Omental fat pad (tissue), 4 donors: ENCODE measurements around the gene SMIM7. TPM values are rescaled to one million over a fixed set of nuclear protein-coding genes. Genes with fewer than 3 reads are reported as not detected.
"Not testable (repeated sequence)": the region's sequence is repeated elsewhere in the genome, so short reads cannot be mapped to it uniquely, and the experiment has no call there.

ENCODE experiments used
- ATAC-seq: fragments of 150-250 bp; one replicate; pipeline ENCODE4 v1.9.1; 2016; ENCODE audit warnings: mild to moderate bottlenecking, moderate library complexity; ENCODE audit not compliant: low FRiP score
- DNase-seq: peaks from one replicate; pipeline ENCODE4 v3.0.0-alpha.2; 2019; ENCODE audit warnings: low spot score
- total RNA-seq, 4 donors: library from RNA; depleted of rRNA; stranded (reverse); fragments of >200 nt; gene quantifications; one replicate each; pipeline ENCODE4 v1.1.0, GENCODE V29; 2016
- TF ChIP-seq, protein P1 (sequence below), 3 donors: fragments of 450-650 bp; IDR thresholded peaks; one replicate each; pipeline ENCODE4 v1.5.1; 2016 to 2017; ENCODE audit warnings: antibody characterized with exemption in 3 of 3, mild to moderate bottlenecking in 3 of 3, moderate library complexity in 2 of 3

Gene SMIM7
- total RNA-seq, 4 donors from 2014 or later, result 86.8 to 128 (median 123) TPM

DNA sequence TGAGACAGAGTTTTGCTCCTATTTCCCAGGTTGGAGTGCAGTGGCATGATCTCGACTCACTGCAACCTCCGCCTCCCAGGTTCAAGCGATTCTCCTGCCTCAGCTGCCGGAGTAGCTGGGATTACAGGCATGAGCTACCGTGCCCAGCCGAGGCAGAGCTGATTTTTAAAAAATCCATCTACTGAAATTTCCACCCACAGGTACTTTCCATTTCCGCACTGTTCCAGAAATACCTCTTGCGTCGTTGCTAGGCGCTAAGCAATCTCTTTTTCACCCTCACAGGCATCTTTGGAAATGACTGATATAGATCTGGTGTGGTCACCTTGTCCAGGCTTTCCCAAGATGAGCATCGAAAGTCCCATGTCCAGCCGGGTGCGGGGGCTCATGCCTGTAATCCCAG, 10.3 kb upstream of the SMIM7 start:
- DNase-seq, result no peak
- TF ChIP-seq, protein P1, sequence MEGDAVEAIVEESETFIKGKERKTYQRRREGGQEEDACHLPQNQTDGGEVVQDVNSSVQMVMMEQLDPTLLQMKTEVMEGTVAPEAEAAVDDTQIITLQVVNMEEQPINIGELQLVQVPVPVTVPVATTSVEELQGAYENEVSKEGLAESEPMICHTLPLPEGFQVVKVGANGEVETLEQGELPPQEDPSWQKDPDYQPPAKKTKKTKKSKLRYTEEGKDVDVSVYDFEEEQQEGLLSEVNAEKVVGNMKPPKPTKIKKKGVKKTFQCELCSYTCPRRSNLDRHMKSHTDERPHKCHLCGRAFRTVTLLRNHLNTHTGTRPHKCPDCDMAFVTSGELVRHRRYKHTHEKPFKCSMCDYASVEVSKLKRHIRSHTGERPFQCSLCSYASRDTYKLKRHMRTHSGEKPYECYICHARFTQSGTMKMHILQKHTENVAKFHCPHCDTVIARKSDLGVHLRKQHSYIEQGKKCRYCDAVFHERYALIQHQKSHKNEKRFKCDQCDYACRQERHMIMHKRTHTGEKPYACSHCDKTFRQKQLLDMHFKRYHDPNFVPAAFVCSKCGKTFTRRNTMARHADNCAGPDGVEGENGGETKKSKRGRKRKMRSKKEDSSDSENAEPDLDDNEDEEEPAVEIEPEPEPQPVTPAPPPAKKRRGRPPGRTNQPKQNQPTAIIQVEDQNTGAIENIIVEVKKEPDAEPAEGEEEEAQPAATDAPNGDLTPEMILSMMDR (IDR thresholded peaks at IDR 0.05), result no peak
- ATAC-seq, result no peak

DNA sequence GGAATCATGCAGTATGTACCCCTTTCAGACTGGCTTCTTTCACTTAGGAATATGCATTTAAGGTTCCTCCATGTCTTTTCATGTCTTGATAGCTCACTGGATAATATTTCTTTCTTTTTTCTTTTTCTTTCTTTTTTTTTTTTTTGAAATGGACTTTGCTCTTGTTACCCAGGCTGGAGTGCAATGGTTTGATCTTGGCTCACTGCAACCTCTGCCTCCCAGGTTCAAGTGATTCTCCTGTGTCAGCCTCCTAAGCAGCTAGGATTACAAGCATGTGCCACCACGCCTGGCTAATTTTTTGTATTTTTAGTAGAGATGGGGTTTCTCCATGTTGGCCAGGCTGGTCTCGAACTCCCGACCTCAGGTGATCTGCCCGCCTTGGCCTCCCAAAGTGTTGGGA, 8.8 kb upstream of the SMIM7 start:
- not testable (repeated sequence) for ATAC-seq, DNase-seq

DNA sequence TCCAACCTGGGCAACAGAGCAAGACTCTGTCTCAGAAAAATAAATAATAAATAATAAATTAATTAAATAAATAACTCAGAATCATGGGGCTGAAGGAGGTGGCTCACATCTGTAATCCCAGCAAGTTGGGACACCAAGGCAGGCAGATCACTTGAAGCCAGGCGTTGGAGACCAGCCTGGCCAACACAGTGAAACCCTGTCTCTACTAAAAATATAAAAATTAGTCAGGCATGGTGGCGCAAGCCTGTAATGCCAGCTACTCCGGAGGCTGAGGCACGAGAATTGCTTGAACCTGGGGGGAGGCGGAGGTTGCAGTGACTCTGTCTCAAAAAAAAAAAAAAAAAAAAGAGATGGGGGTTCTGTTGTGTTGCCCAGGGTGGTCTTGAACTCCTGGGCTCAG, 8.2 kb upstream of the SMIM7 start:
- TF ChIP-seq, protein P1 (IDR thresholded peaks at IDR 0.05), result no peak
- DNase-seq, result no peak
- no peak for ATAC-seq

DNA sequence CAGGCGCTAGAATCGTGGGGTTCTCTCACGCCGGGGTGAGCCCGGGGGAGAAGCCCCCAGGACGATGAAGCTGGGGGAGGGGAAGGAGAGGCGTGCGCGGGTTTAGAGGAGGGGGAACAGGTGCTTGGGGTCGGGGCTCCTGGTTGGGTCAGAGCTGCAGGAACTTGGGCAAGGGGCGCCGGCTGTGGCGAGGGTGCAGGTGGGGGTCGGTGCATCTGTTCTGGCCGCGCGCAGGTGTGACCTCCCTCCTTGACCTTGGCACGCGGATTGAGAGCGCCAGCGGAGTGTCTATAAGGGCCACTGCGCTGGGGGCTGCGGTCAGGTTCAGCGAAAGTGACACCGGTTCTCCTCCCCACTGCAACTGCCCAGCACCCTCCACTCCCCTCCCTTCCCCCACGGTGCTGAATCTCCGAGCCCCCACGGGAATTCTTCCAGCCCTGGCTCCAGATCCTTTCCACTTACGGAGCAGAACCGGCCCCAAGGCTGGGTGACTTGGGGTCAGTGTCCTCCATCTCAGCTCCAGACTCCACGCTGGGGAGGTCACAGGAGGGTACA, 1.6 kb upstream of the SMIM7 start:
- TF ChIP-seq, protein P1 (IDR thresholded peaks at IDR 0.05), result no peak
- no peak for ATAC-seq

DNA sequence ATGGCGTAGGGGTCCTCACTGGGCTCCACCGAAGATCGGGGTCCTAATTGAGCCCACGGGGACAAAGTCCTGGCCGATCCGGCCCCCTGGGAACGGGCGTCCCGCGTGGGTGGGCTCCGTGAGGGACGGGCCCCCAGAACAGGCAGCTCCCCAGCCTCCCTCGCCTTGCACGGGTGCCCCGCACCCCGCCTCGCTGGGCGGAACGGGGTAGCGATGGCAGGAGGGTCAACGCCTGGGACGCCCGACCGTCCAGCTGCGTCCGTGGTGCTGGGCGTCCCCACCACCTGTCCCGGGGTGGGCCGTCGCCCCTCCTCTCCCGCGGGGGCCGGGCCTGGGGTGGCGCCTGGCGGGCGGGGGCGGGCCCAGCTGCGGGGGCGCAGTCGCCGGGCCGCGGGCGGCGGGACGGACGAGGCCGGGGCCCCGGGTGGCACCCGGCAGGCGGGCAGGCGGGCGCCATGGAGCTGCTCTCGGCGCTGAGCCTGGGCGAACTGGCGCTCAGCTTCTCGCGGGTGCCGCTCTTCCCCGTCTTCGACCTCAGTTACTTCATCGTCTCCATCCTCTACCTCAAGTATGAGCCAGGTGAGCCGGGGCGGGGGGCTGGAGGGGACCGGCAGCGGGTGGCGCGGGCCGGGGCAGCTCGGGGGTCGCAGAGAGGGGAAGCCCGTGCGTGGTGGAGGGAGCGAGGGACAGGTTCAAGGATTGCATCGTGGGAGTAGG, 977 bp upstream of the SMIM7 start, which contains the start of gene TMEM38A:
Gene TMEM38A, plus strand, starts transcription at position 377 of the 717 bp plus-strand sequence. Its CDS starts 79 bp downstream, at position 456.
- DNase-seq (no peak), ATAC-seq (peak; percentile 8)
- TF ChIP-seq, protein P1 (IDR thresholded peaks at IDR 0.05), result no peak

More for the DNA sequence above, 1.6 kb upstream of the SMIM7 start:
- no peak for DNase-seq

DNA sequence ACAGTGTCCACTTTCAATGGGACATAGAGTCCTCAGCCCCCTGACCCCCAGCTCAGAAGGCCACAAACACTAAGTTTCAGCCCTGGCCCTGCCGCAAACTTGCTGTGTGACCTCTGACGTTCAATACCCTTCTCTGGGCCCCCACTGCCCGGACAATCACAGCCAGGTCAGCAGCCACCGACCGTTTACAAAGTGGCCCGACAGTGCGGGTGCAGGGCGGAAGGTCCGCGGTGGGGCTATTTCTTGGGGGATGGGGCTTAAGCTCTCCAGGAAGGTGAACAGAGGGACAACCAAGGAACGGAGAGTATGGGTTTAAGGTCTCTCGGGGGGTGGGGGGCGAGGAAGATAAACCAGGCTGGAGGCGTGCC, 496 bp downstream of the SMIM7 start:
- DNase-seq (no peak), ATAC-seq (no peak)
- TF ChIP-seq, protein P1 (IDR thresholded peaks at IDR 0.05), result no peak

DNA sequence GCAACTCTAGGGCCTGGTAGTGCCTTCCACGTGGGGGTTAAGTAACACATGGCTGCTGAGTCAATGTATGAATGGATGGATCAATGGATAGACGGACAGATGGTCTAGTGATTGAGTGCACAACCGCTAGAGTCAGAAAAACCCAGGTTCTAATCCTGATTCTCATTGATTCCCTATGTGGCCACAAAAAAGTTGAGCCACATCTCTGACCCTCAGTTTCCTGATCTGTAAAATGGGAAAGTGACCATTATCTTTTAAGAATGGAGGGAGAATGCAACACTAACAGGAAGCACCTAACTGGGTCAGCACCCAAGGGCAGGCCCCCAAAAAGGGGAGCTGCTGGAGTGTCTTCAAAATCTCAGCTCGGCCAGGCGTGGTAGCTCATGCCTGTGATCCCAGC, 2.6 kb downstream of the SMIM7 start:
- ATAC-seq, result no peak
- TF ChIP-seq, protein P1 (IDR thresholded peaks at IDR 0.05), result no peak
- DNase-seq, result no peak
